Smooth muscle cell (in vitro differentiated cells): ENCODE measurements around the gene CRISP2. TPM values are rescaled to one million over a fixed set of nuclear protein-coding genes. Genes with fewer than 3 reads are reported as not detected.
"Not testable (repeated sequence)": the region's sequence is repeated elsewhere in the genome, so short reads cannot be mapped to it uniquely, and the experiment has no call there.

Experiments used
- DNase-seq: peaks from one replicate; lab custom pipeline; 2025; ENCODE audit not compliant: unreplicated experiment; lab: John Stamatoyannopoulos, UW
- H2AFZ ChIP-seq: fragments of 200-600 bp; sonication (generic); 2 replicates; pipeline ENCODE4 v1.6.0; 2016; ENCODE audit warnings: antibody characterized with exemption, low read depth, mild to moderate bottlenecking
- H3F3A ChIP-seq: fragments of 200-600 bp; sonication (generic); 2 replicates; pipeline ENCODE4 v1.6.0; 2017; ENCODE audit warnings: antibody characterized with exemption, low read depth
- H3K27ac ChIP-seq: fragments of 200-600 bp; sonication (generic); 2 replicates; pipeline ENCODE4 v1.5.1; 2016; ENCODE audit warnings: low read depth, mild to moderate bottlenecking
- H3K27me3 ChIP-seq: fragments of 200-600 bp; sonication (generic); 2 replicates; pipeline ENCODE4 v1.6.1; 2016; ENCODE audit warnings: low read depth, mild to moderate bottlenecking
- H3K36me3 ChIP-seq: fragments of 200-600 bp; sonication (generic); 2 replicates; pipeline ENCODE4 v1.5.1; 2016; ENCODE audit warnings: low read depth
- H3K4me1 ChIP-seq: fragments of 200-600 bp; sonication (generic); 2 replicates; pipeline ENCODE4 v1.5.1; 2016; ENCODE audit warnings: low read depth
- H3K4me2 ChIP-seq: fragments of 200-600 bp; sonication (generic); 2 replicates; pipeline ENCODE4 v1.6.0; 2016; ENCODE audit warnings: mild to moderate bottlenecking
- H3K4me3 ChIP-seq: fragments of 200-600 bp; sonication (generic); 2 replicates; pipeline ENCODE4 v1.5.1; 2016; ENCODE audit warnings: mild to moderate bottlenecking
- H3K79me2 ChIP-seq: fragments of 200-600 bp; sonication (generic); 2 replicates; pipeline ENCODE4 v1.6.0; 2016; ENCODE audit warnings: low read depth, mild to moderate bottlenecking
- H3K9ac ChIP-seq: fragments of 200-600 bp; sonication (generic); 2 replicates; pipeline ENCODE4 v1.6.0; 2016; ENCODE audit warnings: low read depth
- H3K9me3 ChIP-seq: fragments of 200-600 bp; sonication (generic); replicated peaks from 2 replicates; pipeline ENCODE4 v1.5.1; 2016; ENCODE audit warnings: low read depth
- H4K20me1 ChIP-seq: fragments of 200-600 bp; sonication (generic); 2 replicates; pipeline ENCODE4 v1.6.0; 2016; ENCODE audit warnings: low read depth
- CTCF ChIP-seq: fragments of 200-600 bp; sonication (generic); IDR thresholded peaks from 2 replicates; pipeline ENCODE4 v1.5.1; 2017; ENCODE audit warnings: borderline replicate concordance, mild to moderate bottlenecking, antibody characterized with exemption; ENCODE audit not compliant: insufficient read depth, poor library complexity, severe bottlenecking
- WGBS: methylation state at CpG from one replicate; pipeline ENCODE4 v1.1.7; 2016; ENCODE audit warnings: low lambda C conversion rate; 5-methylcytosine and 5-hydroxymethylcytosine counted together
- polyA plus RNA-seq: library from polyadenylated mRNA; unstranded; fragments of >200 nt; fragmentation: Nextera tagmentation; extraction: Ambion mirVana; gene quantifications from 2 replicates; pipeline ENCODE4 v1.2.1, GENCODE V29; 2016
- total RNA-seq: library from RNA; depleted of rRNA; stranded (reverse); fragments of >200 nt; gene quantifications from 2 replicates; pipeline ENCODE4 v1.2.3, GENCODE V29; 2014

The CRISP2 gene
- total and polyA plus RNA-seq, 2 experiments from 2014 or later: not detected

DNA sequence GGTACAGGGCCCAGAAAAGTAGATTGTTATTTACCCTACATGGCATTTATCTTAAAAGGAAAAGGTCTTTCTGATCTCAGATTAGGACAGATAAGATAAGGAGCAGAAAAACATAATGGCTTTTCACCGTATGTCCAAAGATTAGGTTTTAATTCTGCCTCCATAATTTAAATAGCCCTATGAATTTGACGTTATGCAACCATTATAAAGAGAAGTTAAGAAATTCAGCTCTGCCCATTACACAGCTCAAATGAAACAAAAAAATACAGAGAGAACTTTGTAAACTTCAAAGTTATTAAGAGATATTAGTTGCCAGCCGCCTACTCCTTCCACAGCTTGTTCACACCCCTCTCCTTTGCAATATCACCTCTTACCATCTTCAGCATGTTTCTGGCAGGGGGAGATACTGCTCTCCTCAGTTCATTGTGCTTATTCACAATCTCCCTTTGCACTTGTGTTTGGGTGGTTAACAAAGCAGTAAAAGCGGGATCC is 22.7 kb upstream of the CRISP2 start:
- Histone ChIP-seq H3K36me3 (no peaks in the 10 kb centered on the region), H3K27me3 (no peaks in the 10 kb centered on the region), H2AFZ (no peak overlapping the region), H3K4me1 (no peaks in the 10 kb centered on the region), H3K27ac (no peak overlapping the region), H3F3A (no peaks in the 10 kb centered on the region), H4K20me1 (no peaks in the 10 kb centered on the region), H3K79me2 (no peaks in the 10 kb centered on the region), H3K9ac (no peak overlapping the region), H3K9me3 (no peaks in the 10 kb centered on the region), H3K4me2 (no peak overlapping the region), H3K4me3 (no peak overlapping the region)
- no peak for TF ChIP-seq CTCF
- DNase-seq: no peak
- WGBS: 66% methylated on average over 4 of the region's 4 CpGs

- no peak overlapping the region for H3K4me2 ChIP-seq
- TF ChIP-seq CTCF: no peak
These were observed 20.3 kb upstream of the CRISP2 start for GRCh38 chr6:49733680-49734079.

GRCh38 chr6:49732781-49733180 is 19.4 kb upstream of the CRISP2 start:
- H3K27me3 ChIP-seq: no peaks in the 10 kb centered on the region
- no peak overlapping the region for H3K27ac ChIP-seq
- H3K4me3 ChIP-seq: no peak overlapping the region
- H3K9ac ChIP-seq: no peak overlapping the region
- TF ChIP-seq CTCF: no peak
- H3K36me3 ChIP-seq: no peaks in the 10 kb centered on the region
- no peaks in the 10 kb centered on the region for H3K9me3 ChIP-seq
- 92% methylated on average over 3 of the region's 3 CpGs for WGBS
- H3K4me1 ChIP-seq: no peaks in the 10 kb centered on the region
- no peak overlapping the region for H2AFZ ChIP-seq
- H3F3A ChIP-seq: no peaks in the 10 kb centered on the region
- no peak for DNase-seq
- no peaks in the 10 kb centered on the region for H3K79me2 ChIP-seq
- H3K4me2 ChIP-seq: no peak overlapping the region
- H4K20me1 ChIP-seq: no peaks in the 10 kb centered on the region

More at GRCh38 chr6:49733680-49734079, 20.3 kb upstream of the CRISP2 start:
- Histone ChIP-seq H2AFZ (no peak overlapping the region), H3K27ac (no peak overlapping the region), H3K9me3 (no peaks in the 10 kb centered on the region), H3K36me3 (no peaks in the 10 kb centered on the region), H3K9ac (no peak overlapping the region), H3K4me3 (no peak overlapping the region), H3K79me2 (no peaks in the 10 kb centered on the region), H3K27me3 (no peaks in the 10 kb centered on the region), H4K20me1 (no peaks in the 10 kb centered on the region), H3F3A (no peaks in the 10 kb centered on the region), H3K4me1 (no peaks in the 10 kb centered on the region)
- 86% methylated on average over 2 of the region's 2 CpGs for WGBS
- no peak for DNase-seq

DNA sequence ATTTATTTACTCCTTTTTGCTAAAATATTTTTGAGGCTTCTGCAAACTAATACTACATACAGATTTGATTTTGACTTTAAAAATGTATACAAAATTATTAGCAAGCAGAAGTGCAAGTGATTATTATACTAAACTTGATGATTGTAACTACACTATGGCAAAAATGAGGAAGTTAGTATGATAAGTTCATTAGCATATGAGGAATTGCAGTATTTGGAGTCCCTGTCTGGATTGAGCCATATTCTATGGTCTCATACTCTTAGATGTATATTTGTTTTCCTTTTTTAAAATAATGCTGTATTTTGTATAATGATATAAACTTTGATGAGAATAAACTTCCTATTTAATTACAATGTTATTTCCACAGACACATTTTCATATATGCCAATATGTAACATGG is 16.9 kb upstream of the CRISP2 start:
- no peak for TF ChIP-seq CTCF
- H3K79me2 ChIP-seq: no peaks in the 10 kb centered on the region
- no peak overlapping the region for H2AFZ ChIP-seq
- no peaks in the 10 kb centered on the region for H3K4me1 ChIP-seq
- no peaks in the 10 kb centered on the region for H3F3A ChIP-seq
- H3K27me3 ChIP-seq: no peaks in the 10 kb centered on the region
- H3K9me3 ChIP-seq: no peaks in the 10 kb centered on the region
- H3K36me3 ChIP-seq: no peaks in the 10 kb centered on the region
- no peak for DNase-seq
- H3K4me2 ChIP-seq: no peak overlapping the region
- no peak overlapping the region for H3K4me3 ChIP-seq
- no peak overlapping the region for H3K9ac ChIP-seq
- H4K20me1 ChIP-seq: no peaks in the 10 kb centered on the region
- no peak overlapping the region for H3K27ac ChIP-seq

- H3K36me3 ChIP-seq, H3K79me2 ChIP-seq, H3K4me1 ChIP-seq, H3K27me3 ChIP-seq, H3K9me3 ChIP-seq, DNase-seq, H3K4me3 ChIP-seq, H4K20me1 ChIP-seq, H3F3A ChIP-seq, H3K27ac ChIP-seq, H3K9ac ChIP-seq, H3K4me2 ChIP-seq, H2AFZ ChIP-seq: not testable (repeated sequence)
- WGBS: 86% methylated on average over 4 of the region's 4 CpGs
These were observed 10.6 kb upstream of the CRISP2 start for GRCh38 chr6:49723917-49724316.
